PC-9 (cell line): ENCODE results near the gene XIRP2.

ENCODE experiments used
- EZH2 ChIP-seq: fragments of 200-600 bp; sonication (generic); IDR thresholded peaks from 2 replicates; pipeline ENCODE4 v1.8.0; 2017; ENCODE audit warnings: antibody characterized with exemption, low read depth
- TF ChIP-seq, protein P1 (sequence below): fragments of 200-600 bp; sonication (generic); conservative IDR thresholded peaks from 2 replicates; pipeline ENCODE4 v1.6.1; 2017; ENCODE audit warnings: mixed run types, antibody characterized with exemption, mild to moderate bottlenecking, moderate library complexity

DNA sequence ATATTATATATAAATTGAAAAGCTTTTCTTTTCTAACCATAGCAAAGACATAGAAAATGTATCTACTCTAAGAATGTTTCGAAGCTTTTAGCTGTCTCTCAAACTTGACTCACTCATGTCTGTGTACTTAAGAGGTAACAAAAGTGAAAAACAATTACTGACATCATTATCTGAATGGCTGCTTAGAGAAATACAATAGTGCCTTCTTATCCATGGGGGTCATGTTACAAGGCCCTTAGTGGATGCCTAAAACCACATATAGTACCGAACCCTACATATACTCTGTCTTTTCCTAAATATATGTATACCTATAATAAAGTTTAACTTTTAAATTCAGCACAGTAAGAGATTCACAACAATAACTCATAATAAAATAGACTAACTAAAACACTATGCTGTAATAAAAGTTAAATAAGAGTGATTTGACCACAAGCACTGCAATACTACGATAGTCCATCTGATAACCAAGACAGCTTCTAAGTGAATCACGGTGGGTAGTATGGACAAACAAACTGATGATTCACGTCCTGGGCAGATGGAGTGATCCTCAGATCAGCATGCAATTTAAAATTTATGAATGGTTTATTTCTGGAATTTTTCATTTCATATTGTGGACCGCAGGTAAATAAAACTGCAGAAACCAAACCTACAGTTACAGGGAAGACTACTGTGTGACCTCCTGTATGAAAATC, 246.2 kb downstream of the XIRP2 start:
- TF ChIP-seq EZH2 = no peak
- TF ChIP-seq, protein P1, sequence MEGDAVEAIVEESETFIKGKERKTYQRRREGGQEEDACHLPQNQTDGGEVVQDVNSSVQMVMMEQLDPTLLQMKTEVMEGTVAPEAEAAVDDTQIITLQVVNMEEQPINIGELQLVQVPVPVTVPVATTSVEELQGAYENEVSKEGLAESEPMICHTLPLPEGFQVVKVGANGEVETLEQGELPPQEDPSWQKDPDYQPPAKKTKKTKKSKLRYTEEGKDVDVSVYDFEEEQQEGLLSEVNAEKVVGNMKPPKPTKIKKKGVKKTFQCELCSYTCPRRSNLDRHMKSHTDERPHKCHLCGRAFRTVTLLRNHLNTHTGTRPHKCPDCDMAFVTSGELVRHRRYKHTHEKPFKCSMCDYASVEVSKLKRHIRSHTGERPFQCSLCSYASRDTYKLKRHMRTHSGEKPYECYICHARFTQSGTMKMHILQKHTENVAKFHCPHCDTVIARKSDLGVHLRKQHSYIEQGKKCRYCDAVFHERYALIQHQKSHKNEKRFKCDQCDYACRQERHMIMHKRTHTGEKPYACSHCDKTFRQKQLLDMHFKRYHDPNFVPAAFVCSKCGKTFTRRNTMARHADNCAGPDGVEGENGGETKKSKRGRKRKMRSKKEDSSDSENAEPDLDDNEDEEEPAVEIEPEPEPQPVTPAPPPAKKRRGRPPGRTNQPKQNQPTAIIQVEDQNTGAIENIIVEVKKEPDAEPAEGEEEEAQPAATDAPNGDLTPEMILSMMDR = no peak
